Activated CD4-positive, alpha-beta memory T cell treated with anti-CD3 and anti-CD28 coated beads, Interleukin-2, amount 10 ng/mL, durations not matched to agents 7 days and 5 days (primary cell): Measurements from ENCODE around the gene CPA1. TPM values are rescaled to one million over a fixed set of nuclear protein-coding genes. Genes with fewer than 3 reads are reported as not detected.

Experiments used
- CTCF ChIA-PET: fragments of 350-600 bp; sonication (Branson Sonifier 250); formaldehyde crosslinking; loops from one replicate; lab custom pipeline; 2021; ENCODE audit warnings: antibody characterized with exemption, inconsistent platforms; lab: Charles Lee
- POLR2A ChIA-PET: fragments of 350-600 bp; sonication (Branson Sonifier 250); formaldehyde crosslinking; loops from one replicate; lab custom pipeline; 2021; ENCODE audit warnings: antibody characterized with exemption; lab: Charles Lee
- DNase-seq: peaks from one replicate; pipeline ENCODE4 v3.0.0-alpha.2; 2020
- H3K27ac Mint-ChIP-seq: one replicate; pipeline ENCODE4 v1.8.0; 2021; ENCODE audit warnings: mild to moderate bottlenecking, mixed read lengths
- H3K27me3 Mint-ChIP-seq: one replicate; pipeline ENCODE4 v1.8.0; 2021; ENCODE audit warnings: mixed read lengths
- H3K36me3 Mint-ChIP-seq: one replicate; pipeline ENCODE4 v1.8.0; 2021; ENCODE audit warnings: low read depth, mixed read lengths
- H3K4me1 Mint-ChIP-seq: one replicate; pipeline ENCODE4 v1.8.0; 2021; ENCODE audit warnings: mixed read lengths
- H3K4me3 Mint-ChIP-seq: one replicate; pipeline ENCODE4 v1.8.0; 2021; ENCODE audit warnings: mild to moderate bottlenecking, mixed read lengths
- H3K9me3 Mint-ChIP-seq: one replicate; pipeline ENCODE4 v1.8.0; 2021; ENCODE audit warnings: mixed read lengths
- total RNA-seq, 2 experiments: library from RNA; stranded (reverse); gene quantifications; one replicate each; pipeline ENCODE4 v1.2.3, GENCODE V29; 2021

The CPA1 gene
- not detected for total RNA-seq

DNA sequence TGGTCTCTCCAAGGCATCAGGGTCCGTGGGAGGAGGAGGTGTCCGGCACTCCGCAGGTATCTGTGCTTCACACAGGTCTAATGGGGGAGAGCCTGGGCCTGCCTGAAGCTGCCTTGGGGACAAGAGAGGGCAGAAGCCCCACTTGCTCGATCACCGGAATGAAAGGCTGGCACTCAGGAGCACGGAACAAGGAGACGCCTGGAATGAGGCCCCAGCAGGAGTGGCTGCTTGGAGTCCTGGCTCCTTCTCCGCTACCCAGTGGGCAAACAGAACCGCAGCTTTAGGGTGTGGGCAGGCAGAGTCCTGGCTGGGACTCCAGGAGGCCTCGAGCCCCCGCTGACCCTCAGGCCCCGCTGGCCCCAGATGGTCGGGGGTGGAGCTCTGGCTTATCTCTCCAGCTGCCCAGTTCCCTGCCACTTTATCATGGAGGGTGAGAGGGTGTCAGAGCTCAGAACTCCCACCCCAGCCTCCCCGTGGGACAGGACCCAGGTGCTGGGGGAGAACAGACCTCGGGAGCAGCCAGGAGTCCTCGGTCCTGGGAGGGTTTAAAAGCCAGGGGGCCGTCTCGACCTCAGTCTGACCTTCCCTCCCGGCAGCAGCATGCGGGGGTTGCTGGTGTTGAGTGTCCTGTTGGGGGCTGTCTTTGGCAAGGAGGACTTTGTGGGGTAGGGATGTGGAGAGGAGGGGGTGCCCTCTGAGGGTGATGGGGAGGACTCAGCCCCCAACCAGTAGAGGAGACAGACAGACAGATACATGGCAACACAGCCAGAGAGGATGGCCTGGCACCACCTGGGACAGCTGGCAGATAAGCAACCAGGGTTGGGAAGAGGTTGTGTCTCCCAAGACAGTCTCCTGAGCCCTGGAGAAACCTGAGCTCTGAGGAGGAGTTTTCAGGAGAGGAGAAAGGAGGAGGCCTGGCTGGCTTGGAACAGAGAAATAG, at the start of gene CPA1:
Gene CPA1 (plus strand): TSS at position 574 of the 940 bp plus-strand sequence. CDS start 27 bp downstream, at position 601.
- POLR2A ChIA-PET = no interaction called here
- no peaks in the 10 kb centered on the region for H3K36me3 Mint-ChIP-seq
- H3K27ac Mint-ChIP-seq = no peak within 1 kb of the TSS
- CTCF ChIA-PET = no interaction called here
- no peaks in the 10 kb centered on the region for H3K27me3 Mint-ChIP-seq
- peaks cover 8% of the 10 kb centered on the region for H3K9me3 Mint-ChIP-seq
- no peak within 1 kb of the TSS for H3K4me3 Mint-ChIP-seq
- H3K4me1 Mint-ChIP-seq = no peaks in the 10 kb centered on the region
- DNase-seq = no peak

DNA sequence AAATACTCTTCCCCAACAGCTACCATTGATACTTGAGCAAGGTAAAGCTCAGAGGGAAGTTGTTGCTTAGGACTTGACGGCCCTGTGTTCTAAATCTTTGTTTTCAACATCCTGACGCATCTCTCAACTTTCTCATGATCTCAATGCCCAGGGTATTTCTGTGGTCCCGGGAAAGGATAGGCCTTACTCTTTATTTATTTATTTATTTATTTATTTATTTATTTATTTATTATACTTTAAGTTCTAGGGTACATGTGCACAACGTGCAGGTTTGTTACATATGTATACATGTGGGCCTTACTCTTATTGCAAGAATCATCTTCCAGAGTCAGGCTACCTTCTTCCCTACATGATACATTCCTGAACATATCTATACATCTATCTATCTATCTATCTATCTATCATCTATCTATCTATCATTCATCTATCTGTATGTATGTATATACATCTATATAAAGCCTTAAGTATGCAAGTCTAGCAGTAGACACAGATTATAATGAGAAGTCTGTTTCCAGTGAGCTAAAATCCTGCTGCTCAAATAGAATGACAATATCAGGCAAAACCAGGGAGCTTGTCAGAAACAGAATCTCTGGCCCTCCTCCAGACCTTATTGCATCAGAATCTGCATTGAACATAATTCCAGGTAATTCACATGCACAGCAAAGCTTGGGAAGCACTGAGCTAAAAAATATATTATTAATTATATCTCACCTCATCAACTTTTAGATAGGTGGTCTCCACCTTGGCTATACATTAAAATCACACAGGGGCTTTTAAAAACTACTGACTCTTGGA, 47.8 kb upstream of the CPA1 start:
- no peaks in the 10 kb centered on the region for H3K4me1 Mint-ChIP-seq
- CTCF ChIA-PET = interaction anchor here (1.1 kb wide), 1 partner anchor 426 kb away, joined by 6 read pairs; no protein-coding TSS in a partner anchor

DNA sequence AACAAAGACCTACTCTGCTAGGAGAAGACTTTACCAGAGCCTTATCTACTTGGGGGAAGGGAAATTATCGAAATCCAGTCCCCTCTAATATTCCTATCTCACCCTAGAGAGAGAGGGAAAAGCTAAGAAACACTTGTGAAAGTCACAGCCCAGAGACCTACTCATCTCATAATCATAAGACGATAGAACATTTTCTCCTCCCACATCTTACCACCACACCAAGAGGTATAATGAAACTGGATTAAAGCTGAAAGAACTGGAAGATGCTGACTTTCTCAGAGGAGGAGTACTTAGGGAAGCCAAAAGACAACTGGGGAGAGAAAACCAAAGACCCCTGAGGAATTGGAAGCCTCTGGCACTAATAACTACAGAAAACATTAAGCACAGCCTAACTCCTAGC, 46.5 kb upstream of the CPA1 start:
- CTCF ChIA-PET = no interaction called here

More for the DNA sequence above, 47.8 kb upstream of the CPA1 start:
- H3K9me3 Mint-ChIP-seq = no peaks in the 10 kb centered on the region
- POLR2A ChIA-PET = no interaction called here
- no peak overlapping the region for H3K4me3 Mint-ChIP-seq
- peaks cover 9% of the 10 kb centered on the region for H3K27me3 Mint-ChIP-seq
- no peaks in the 10 kb centered on the region for H3K36me3 Mint-ChIP-seq
- no peak overlapping the region for H3K27ac Mint-ChIP-seq
- no peak for DNase-seq

DNA sequence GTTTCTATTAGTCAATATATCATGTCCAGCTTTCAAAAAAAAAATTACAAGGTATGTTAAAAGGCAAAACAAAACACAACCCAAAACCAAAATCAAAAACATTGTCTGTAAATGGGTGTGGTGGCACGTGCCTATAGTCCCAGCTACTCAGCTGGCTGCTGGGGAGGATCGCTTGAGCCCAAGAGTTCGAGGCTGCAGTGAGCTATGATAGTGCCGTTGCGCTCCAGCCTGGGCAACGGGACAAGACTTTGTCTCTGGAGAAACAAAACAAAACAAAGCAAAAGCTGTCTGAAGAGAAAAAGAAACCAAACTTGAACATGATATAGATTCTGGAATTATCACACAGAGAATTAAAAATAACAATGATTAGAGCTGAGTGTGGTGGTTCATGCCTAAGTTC, 46.0 kb upstream of the CPA1 start:
- DNase-seq = no peak
- Mint-ChIP-seq H3K36me3 (no peaks in the 10 kb centered on the region), H3K4me3 (no peak overlapping the region), H3K27ac (no peak overlapping the region), H3K9me3 (no peaks in the 10 kb centered on the region), H3K27me3 (peaks cover 9% of the 10 kb centered on the region), H3K4me1 (no peaks in the 10 kb centered on the region)
- ChIA-PET POLR2A (no interaction called here), CTCF (no interaction called here)

More for the DNA sequence above, 46.5 kb upstream of the CPA1 start:
- no peak overlapping the region for H3K27ac Mint-ChIP-seq
- POLR2A ChIA-PET = no interaction called here
- no peak overlapping the region for H3K4me3 Mint-ChIP-seq
- no peak for DNase-seq
- no peaks in the 10 kb centered on the region for H3K9me3 Mint-ChIP-seq
- H3K27me3 Mint-ChIP-seq = peaks cover 9% of the 10 kb centered on the region
- H3K4me1 Mint-ChIP-seq = no peaks in the 10 kb centered on the region
- no peaks in the 10 kb centered on the region for H3K36me3 Mint-ChIP-seq

DNA sequence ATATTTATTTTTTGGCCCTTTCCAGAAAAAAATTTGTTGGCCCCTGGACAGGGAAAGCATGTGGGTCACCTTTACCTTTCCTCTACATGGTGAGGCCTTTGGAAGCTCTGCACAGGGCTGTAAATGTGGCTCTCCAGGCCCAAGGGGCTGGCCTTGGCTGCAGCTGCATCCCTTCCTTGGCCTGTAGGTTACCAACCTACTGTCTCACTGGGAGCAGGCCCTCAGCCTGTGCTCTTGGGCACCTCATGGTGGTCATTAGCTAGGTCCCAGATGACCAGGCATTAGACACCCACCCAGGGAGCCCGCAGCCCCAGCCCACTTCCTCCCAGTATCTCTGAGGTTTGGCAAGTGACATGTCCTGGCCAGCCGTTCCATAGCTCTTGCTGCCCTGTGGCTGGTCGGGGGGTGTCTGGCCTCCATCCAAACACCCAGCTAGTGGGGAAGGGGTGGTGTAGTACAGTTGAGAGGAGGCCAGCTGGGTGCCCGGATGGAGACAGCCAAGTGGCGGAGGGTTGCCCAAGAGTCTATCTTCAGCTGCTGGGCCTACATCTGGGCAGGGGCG, 42.8 kb upstream of the CPA1 start:
- Mint-ChIP-seq H3K36me3 (no peaks in the 10 kb centered on the region), H3K27me3 (peaks cover 9% of the 10 kb centered on the region), H3K9me3 (no peaks in the 10 kb centered on the region), H3K4me1 (no peaks in the 10 kb centered on the region), H3K4me3 (no peak overlapping the region), H3K27ac (no peak overlapping the region)
- no peak for DNase-seq
- ChIA-PET CTCF (no interaction called here), POLR2A (no interaction called here)

DNA sequence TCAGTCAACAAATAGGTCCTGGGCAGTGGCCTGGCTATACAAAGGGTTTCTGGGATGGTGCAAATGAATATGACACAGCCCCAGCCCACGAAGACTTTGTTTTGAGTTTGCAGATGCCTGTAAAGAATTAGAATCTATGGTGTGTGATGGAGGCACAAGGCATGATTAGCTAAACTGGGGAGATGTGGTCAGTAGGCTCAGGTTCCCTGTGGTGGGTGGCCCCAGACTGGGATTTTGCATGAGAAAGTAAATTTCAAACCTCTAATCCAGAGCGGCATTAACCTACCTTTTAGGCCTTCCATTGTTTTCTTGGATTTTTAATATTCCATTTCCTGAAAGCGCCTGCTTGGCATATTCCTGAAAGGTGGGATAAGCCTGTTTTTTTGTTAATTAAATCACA, 42.1 kb upstream of the CPA1 start:
- Mint-ChIP-seq H3K4me1 (no peaks in the 10 kb centered on the region), H3K36me3 (no peaks in the 10 kb centered on the region), H3K4me3 (no peak overlapping the region), H3K9me3 (no peaks in the 10 kb centered on the region), H3K27ac (no peak overlapping the region), H3K27me3 (peaks cover 9% of the 10 kb centered on the region)
- no peak for DNase-seq
- POLR2A ChIA-PET = no interaction called here
- CTCF ChIA-PET = no interaction called here

DNA sequence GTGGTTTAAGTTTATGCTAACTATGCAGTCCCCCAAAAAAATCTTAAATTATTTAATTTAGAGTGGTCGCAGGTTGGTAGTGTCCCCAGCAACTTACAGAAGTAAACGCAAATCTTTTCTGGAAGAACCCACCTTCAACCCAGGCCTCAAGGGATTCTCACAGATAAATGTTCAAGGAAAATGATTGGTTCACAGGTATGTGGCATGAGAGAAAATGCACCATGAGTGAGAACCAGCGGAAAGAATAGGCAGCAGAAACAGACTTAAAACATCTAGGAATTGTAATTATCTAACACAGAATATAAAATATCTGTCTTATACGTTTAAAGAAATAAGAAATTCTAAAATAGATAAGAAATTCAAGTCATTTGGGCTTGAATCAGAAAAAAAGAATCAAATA, 38.4 kb upstream of the CPA1 start:
- no peak for DNase-seq
- POLR2A ChIA-PET = no interaction called here
- H3K36me3 Mint-ChIP-seq = no peaks in the 10 kb centered on the region
- no peak overlapping the region for H3K27ac Mint-ChIP-seq
- H3K9me3 Mint-ChIP-seq = no peaks in the 10 kb centered on the region
- CTCF ChIA-PET = no interaction called here
- H3K27me3 Mint-ChIP-seq = peaks cover 1% of the 10 kb centered on the region
- H3K4me1 Mint-ChIP-seq = no peaks in the 10 kb centered on the region
- H3K4me3 Mint-ChIP-seq = no peak overlapping the region

DNA sequence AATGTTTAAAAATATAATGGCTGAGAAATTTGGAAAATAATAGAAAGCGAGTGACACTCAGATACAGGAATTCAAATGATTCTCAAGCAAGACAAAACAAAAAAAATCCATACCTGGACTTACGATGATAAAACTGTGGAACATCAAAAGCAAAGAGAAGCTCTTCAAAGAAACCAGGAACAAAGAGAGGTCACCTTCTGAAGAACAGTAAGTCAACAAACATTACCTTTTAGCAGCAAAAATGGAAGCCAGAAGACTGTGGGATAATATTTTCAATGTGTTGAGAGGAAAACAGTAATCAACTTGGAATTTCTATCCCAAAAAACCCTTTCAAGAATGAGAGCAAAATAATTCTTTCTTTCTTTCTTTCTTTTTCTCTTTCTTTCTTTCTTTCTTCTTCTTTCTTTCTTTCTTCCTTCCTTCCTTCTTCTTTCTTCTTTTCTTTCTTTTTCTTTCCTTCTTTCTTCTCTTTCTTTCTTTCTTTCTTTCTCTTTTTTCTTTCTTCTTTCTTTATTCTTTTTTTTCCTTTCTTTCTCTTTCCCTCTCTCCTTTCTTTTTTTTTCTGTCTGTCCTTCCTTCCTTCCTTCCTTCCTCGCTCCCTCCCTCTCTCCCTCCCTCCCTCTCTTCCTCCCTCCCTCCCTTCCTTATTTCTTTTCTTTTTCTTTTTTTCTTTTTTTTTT, 37.5 kb upstream of the CPA1 start:
- no peaks in the 10 kb centered on the region for H3K4me1 Mint-ChIP-seq
- CTCF ChIA-PET = no interaction called here
- peaks cover 1% of the 10 kb centered on the region for H3K27me3 Mint-ChIP-seq
- DNase-seq = no peak
- H3K4me3 Mint-ChIP-seq = no peak overlapping the region
- no peaks in the 10 kb centered on the region for H3K36me3 Mint-ChIP-seq
- POLR2A ChIA-PET = no interaction called here
- no peak overlapping the region for H3K27ac Mint-ChIP-seq
- no peaks in the 10 kb centered on the region for H3K9me3 Mint-ChIP-seq

DNA sequence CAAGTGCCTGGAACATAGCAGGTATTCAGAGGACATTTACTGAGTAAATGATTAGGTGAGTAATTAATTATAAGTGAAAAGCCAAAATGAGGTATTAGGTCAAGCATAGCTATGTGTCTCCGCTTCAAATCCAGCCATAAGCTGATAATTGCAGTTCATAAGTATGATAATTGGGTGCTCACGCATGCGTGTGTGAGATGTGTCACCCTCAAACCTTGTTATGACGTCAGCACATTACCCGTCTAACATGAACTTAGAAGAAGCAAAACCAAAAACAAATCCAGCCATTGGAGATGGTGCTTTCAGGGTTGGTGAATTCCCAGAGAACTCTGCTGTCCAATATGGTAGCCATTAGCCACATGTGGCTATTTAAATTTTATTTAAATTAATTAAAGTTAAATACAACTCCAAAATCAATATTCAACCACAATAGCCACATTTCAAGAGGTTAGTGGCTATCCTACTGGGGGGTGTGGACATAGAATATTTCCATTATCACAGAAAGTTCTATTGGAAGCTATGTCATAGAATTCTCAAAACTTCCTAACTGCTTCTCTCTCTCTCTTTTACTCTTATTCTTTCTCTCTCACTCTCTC, 35.9 kb upstream of the CPA1 start, which contains the start of gene CPA5:
Gene CPA5 (plus strand): TSS at position 546 of the 596 bp plus-strand sequence. CDS start 1,670 bp downstream, outside the sequence.
- CTCF ChIA-PET = interaction anchor here (1.0 kb wide), 1 partner anchor 414 kb away, joined by 3 read pairs; no protein-coding TSS in a partner anchor

DNA sequence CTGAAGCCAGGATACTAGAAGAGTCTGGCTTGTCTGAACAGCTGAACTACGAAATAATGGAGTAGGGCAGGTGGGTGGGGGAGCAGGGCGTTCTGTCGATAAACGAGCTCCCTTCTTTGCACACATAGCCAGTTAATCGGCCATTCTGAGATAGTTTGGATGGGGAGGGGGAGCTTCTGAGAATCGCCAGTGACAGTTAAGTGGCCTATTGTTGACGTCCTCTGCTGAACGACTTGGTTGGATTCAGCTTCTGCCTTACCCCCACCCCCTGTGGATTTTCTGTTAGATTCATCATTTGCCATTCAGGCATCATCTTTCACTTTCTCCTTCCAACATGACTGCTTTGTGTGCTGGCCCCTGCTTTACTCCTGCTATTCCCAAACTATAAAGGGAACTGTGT, 35.2 kb upstream of the CPA1 start:
- ChIA-PET CTCF (interaction anchor here (1.0 kb wide), 1 partner anchor 413 kb away, joined by 3 read pairs; no protein-coding TSS in a partner anchor), POLR2A (no interaction called here)
- Mint-ChIP-seq H3K4me1 (peaks cover 4% of the 10 kb centered on the region), H3K9me3 (no peaks in the 10 kb centered on the region), H3K27me3 (peaks cover 1% of the 10 kb centered on the region), H3K36me3 (no peaks in the 10 kb centered on the region), H3K4me3 (no peak overlapping the region), H3K27ac (no peak overlapping the region)
- DNase-seq = no peak

More for the DNA sequence above, 35.9 kb upstream of the CPA1 start, which contains the start of gene CPA5:
- Mint-ChIP-seq H3K4me3 (no peak within 1 kb of the TSS), H3K36me3 (no peaks in the 10 kb centered on the region), H3K27ac (no peak within 1 kb of the TSS), H3K27me3 (peaks cover 1% of the 10 kb centered on the region), H3K4me1 (no peaks in the 10 kb centered on the region), H3K9me3 (no peaks in the 10 kb centered on the region)
- DNase-seq = no peak
- POLR2A ChIA-PET = no interaction called here

DNA sequence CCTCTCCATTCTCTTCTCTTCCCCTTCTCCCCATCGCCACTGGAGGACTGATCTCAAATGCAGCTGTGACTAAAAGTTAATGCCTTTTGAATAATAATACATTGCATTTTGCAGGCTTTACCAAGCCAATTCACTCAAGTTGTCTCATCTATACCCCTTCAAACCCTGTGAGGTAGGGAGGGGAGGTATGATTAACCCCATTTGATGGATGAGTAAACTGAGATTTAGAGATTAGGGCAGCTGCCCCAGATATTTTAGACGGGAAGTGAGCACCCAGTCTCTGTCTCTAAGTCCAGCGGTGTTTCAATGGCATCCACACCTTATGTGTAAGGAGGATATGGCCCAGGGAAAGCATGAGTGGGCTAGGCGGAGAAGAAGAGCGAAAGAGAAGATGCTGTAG, 34.6 kb upstream of the CPA1 start:
- H3K27ac Mint-ChIP-seq = no peak overlapping the region
- H3K27me3 Mint-ChIP-seq = peaks cover 1% of the 10 kb centered on the region
- no peaks in the 10 kb centered on the region for H3K9me3 Mint-ChIP-seq
- DNase-seq = no peak
- peaks cover 10% of the 10 kb centered on the region for H3K4me1 Mint-ChIP-seq
- no peak overlapping the region for H3K4me3 Mint-ChIP-seq
- CTCF ChIA-PET = no interaction called here
- POLR2A ChIA-PET = no interaction called here
- H3K36me3 Mint-ChIP-seq = no peaks in the 10 kb centered on the region

DNA sequence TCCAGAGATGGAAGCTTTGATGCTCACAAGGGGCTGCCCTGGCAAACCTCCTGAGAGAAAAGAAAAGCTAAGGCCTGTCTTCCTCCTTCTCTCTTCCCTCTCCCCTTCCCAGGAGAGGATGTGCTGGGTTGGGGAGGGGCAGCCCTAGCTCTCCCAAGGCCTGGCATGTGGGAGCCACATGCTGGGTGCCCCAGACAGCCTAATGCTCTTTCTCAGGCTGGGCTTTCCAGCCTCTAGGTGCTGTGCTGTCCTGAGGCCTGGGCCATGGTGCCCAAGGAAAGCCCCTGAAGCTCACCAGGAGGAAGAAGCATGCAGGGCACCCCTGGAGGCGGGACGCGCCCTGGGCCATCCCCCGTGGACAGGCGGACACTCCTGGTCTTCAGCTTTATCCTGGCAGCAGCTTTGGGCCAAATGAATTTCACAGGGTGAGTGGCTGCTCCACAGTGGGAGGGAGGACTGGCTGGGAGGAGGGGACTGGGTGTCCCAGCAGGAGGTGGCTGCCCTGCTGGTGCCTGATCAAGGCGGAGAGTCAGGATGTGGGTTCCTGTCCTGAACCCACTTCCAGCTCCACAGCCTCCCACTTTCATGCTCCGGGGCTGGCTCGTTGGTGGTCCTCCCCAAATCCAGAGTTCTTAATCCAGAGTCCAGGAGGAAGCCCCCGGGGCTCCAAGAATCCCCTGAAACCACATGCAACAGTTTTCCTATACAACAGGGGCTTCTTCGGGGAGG, 34.0 kb upstream of the CPA1 start:
- H3K36me3 Mint-ChIP-seq = no peaks in the 10 kb centered on the region
- DNase-seq = no peak
- CTCF ChIA-PET = no interaction called here
- peaks cover 1% of the 10 kb centered on the region for H3K27me3 Mint-ChIP-seq
- no peak overlapping the region for H3K4me3 Mint-ChIP-seq
- no peak overlapping the region for H3K27ac Mint-ChIP-seq
- H3K4me1 Mint-ChIP-seq = peaks cover 16% of the 10 kb centered on the region
- POLR2A ChIA-PET = no interaction called here
- no peaks in the 10 kb centered on the region for H3K9me3 Mint-ChIP-seq
